ENCODE measurements around the gene ADGRE1. TPM values are rescaled to one million over a fixed set of nuclear protein-coding genes. Genes with fewer than 3 reads are reported as not detected.

Gene ADGRE1
- total RNA-seq, 3 donors from 2014 or later: 2.2 to 3.1 (median 2.7) TPM

Other genes starting within 250 kb of the ADGRE1 start
- 100 to 1,000 TPM; 244 to 279 (median 255) TPM for gene TNFSF14, start 217.4 kb upstream of the ADGRE1 start, total RNA-seq
- gene C3, start 166.9 kb upstream of the ADGRE1 start, total RNA-seq: 1 to 10 TPM; 6.5 to 7.4 (median 6.7) TPM
- 10 to 100 TPM; 60.4 to 86.3 (median 78.6) TPM for gene GPR108, start 150.0 kb upstream of the ADGRE1 start, total RNA-seq
- gene TRIP10, start 147.9 kb upstream of the ADGRE1 start, total RNA-seq: 10 to 100 TPM; 31.8 to 40.2 (median 37.4) TPM
- gene SH2D3A, start 120.1 kb upstream of the ADGRE1 start, total RNA-seq: 10 to 100 TPM; 24.6 to 27.8 (median 27.4) TPM
- gene VAV1, start 114.9 kb upstream of the ADGRE1 start, total RNA-seq: 10 to 100 TPM; 65.7 to 75.6 (median 70.7) TPM
- gene MBD3L2B, start 133.9 kb downstream of the ADGRE1 start, total RNA-seq: not detected
- gene MBD3L5, start 143.0 kb downstream of the ADGRE1 start, total RNA-seq: not detected
- not detected for gene MBD3L4, start 152.6 kb downstream of the ADGRE1 start, total RNA-seq
- not detected for gene MBD3L2, start 161.7 kb downstream of the ADGRE1 start, total RNA-seq
- gene MBD3L3, start 171.1 kb downstream of the ADGRE1 start, total RNA-seq: not detected
- gene ZNF557, start 182.1 kb downstream of the ADGRE1 start, total RNA-seq: 10 to 100 TPM; 12.1 to 13.2 (median 13.0) TPM